DMS 273 treated with DMSO at 0.1 percent for 48 hours (cell line): ENCODE data around the gene TCF3.

ENCODE experiments used
- DNase-seq: peaks from one replicate; lab custom pipeline; 2025; lab: John Stamatoyannopoulos, UW

The TCF3 gene

GRCh38 chr19:1560286-1560882 is 92.0 kb downstream of the TCF3 start:
- no peak for DNase-seq
